Activated gamma-delta T cell treated with Interleukin-2 at 50 U/mL for 16 hours (primary cell): ENCODE data around the gene PIN1.
"Not testable (repeated sequence)": the region's sequence is repeated elsewhere in the genome, so short reads cannot be mapped to it uniquely, and the experiment has no call there.

Source experiments
- DNase-seq: peaks from one replicate; pipeline ENCODE4 v3.0.0-alpha.2; 2020

PIN1 gene

GRCh38 chr19:9834726-9835506 lies at the start of gene PIN1:
Gene PIN1, plus strand, starts transcription at chr19:9835318. Its CDS starts 27 bp downstream, at chr19:9835345.
- DNase-seq = peak; percentile 99

GRCh38 chr19:9785367-9786331 lies 49.5 kb upstream of the PIN1 start:
- DNase-seq = peak; percentile 98

GRCh38 chr19:9786342-9786741 lies 48.8 kb upstream of the PIN1 start:
- DNase-seq = no peak

- DNase-seq = no peak
Measured at GRCh38 chr19:9786819-9787218, 48.3 kb upstream of the PIN1 start.

- DNase-seq = not testable (repeated sequence)
Measured at GRCh38 chr19:9788604-9789003, 46.5 kb upstream of the PIN1 start.

GRCh38 chr19:9789066-9789465 lies 46.1 kb upstream of the PIN1 start:
- no peak for DNase-seq

GRCh38 chr19:9789579-9789978 lies 45.5 kb upstream of the PIN1 start:
- not testable (repeated sequence) for DNase-seq

- not testable (repeated sequence) for DNase-seq
Measured at GRCh38 chr19:9791073-9791367, 44.1 kb upstream of the PIN1 start.

- peak; percentile 95 for DNase-seq
Measured at GRCh38 chr19:9791552-9792205, 43.4 kb upstream of the PIN1 start.

GRCh38 chr19:9792206-9793070 lies 42.7 kb upstream of the PIN1 start:
- peak; percentile 94 for DNase-seq

GRCh38 chr19:9793071-9793591 lies 42.0 kb upstream of the PIN1 start:
- peak; percentile 66 for DNase-seq

- DNase-seq = peak; percentile 82
Measured at GRCh38 chr19:9796113-9796773, 38.9 kb upstream of the PIN1 start.

- DNase-seq = no peak
Measured at GRCh38 chr19:9797871-9798270, 37.2 kb upstream of the PIN1 start.

GRCh38 chr19:9799162-9799561 lies 36.0 kb upstream of the PIN1 start:
- DNase-seq = no peak

- no peak for DNase-seq
Measured at GRCh38 chr19:9801976-9802375, 33.1 kb upstream of the PIN1 start.

- DNase-seq = no peak
Measured at GRCh38 chr19:9806803-9807202, 28.3 kb upstream of the PIN1 start.

- DNase-seq = peak; percentile 51
Measured at GRCh38 chr19:9808855-9809824, 26.0 kb upstream of the PIN1 start.

- no peak for DNase-seq
Measured at GRCh38 chr19:9811139-9811538, 24.0 kb upstream of the PIN1 start.

GRCh38 chr19:9818175-9818733 lies 16.9 kb upstream of the PIN1 start:
- no peak for DNase-seq
